HG03135 (cell line): ENCODE results near the gene PLAA.

Experiments
- ATAC-seq: cut with Tn5 transposase; IDR thresholded peaks from one replicate; pipeline ENCODE4 v1.9.1; 2021; ENCODE audit warnings: mild to moderate bottlenecking, moderate library complexity; ENCODE audit not compliant: unreplicated experiment

PLAA gene

DNA sequence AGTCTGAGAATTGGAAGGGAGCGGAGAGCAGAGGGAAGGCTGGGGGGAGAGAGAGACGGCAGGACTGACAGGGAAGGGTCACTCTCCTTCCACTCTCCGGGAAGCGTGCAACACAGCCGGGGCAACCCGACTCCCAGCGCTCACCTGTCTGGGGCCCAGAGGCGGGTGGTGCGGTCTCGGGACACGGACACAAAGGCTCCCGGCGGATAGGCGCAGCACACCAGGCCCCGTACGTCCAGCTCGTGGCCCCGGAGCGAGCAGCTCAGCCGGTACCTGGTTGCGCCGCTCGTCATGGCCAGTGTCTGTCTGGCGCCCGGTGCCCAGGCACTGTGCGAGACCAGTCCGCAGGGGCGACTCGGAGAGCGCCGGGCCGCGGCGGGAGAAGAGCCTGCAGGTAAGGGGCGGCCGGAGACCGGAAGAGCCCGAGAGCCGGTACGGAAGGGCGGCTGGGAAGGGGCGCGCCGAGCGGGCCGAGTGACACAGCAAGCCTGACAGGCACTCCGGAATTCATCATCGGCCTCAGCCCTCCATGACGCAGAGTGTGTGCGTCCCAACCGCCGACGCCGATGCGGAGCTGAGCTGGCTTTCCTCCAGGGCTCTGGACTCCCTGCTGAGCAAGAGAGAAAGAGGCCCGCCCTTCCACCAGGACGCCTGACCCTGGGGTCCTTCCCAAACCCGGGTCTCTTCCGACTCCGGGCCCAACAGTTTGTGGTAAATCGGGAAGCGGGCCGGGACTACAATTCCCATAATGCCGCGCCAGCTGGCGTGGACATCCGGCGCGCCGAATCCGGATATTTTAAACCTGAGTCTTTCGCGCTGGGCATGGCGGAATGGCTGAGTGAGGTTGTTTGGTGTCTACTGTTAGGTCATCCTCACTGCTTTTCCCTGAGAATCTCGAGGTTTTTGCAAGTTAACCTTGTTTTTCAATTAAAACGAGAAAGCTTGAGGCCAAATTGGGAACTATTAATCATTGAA is at the start of gene PLAA:
Gene PLAA (minus strand): TSS at position 490 of the 975 bp plus-strand sequence. CDS start 197 bp downstream, at position 293.
- peak; percentile 99 for ATAC-seq

DNA sequence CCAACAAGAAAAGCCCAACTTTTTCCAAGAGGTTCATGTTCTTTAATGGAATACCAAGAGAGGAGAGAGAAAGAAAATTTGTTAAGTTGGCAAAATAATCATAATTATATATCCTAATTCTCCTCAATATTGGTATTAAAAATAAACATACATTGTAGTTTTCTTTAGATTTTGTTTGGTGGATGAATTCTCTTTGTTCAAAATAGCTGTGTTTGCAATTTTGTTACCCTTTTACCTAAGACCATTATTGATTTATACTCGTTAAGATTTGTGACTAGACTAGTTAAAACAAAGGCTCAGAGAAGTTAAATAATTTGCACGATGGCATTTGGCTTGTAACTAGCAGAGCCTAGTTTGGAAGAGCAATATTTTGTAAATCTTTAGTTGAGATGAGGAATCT is 48.8 kb upstream of the PLAA start:
- no peak for ATAC-seq

DNA sequence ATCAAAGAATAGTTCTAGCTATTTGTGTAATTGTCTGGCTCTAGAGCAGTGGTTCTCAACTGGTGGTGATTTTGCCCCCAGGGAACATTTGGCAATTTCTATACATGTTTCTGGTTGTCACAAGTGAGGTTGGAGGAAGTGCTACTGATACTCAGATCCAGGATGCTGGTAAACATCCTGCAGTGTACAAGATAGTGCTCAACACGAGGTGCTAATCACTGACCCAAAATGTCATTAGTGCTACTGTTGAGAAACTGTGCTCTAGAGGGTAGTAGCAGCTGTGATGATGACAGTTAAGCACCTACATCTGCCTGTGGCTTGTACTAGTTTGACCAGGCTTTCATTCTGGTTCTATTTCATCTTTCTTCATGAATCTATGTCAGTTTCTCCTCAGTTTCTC is 36.3 kb upstream of the PLAA start:
- ATAC-seq, result peak; percentile 77

DNA sequence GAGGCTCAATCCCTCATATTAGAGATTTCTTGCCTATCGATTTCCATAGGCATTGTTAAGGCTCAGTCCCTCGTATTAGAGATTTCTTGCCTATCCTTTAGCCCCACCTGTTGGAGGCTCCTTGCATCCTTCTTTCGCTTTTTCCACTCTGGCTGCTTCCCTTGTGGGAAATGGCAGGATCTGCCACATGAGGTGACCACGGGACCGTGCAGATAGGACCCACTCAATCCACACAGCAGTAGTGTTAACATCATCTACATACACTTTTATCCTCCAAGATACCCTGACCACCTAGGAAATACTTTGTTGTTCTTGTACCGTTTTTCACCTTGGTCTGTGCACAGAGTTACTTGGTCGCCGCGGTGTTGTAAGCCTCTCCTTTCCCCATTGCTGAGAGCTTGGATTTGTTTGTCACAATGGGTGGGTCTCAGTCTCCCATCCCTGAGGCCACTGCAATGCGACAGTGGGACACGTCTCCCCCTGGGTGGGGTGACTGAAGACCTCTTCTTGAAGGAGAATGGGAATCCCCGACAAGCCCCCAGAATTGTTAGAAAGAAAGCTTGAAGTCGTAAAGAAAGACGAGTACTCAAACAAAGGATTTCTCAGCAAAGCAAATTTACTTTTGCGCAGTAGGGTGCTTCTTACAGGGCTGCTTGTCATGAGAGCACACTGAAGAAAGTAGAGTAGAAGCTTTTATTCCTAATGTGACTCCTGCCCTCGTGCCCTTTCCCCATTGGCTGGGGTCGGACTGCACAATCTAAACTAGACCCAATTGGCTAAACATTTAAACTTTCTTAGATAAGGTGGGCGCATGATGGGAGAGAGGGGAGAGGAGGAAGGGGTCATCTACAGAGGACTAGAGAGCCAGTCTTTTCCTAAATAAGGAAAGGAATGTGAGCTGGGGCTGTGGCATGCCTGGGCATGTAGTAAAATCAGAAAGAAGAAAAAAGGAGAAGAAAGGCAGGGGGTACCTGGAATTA is 29.0 kb upstream of the PLAA start:
- no peak for ATAC-seq

GRCh38 chr9:26974927-26975326 is 27.9 kb upstream of the PLAA start:
- ATAC-seq, result no peak

GRCh38 chr9:26973989-26974388 is 26.9 kb upstream of the PLAA start:
- no peak for ATAC-seq

GRCh38 chr9:26971721-26972120 is 24.7 kb upstream of the PLAA start:
- ATAC-seq, result no peak

GRCh38 chr9:26956860-26957233 is 9.8 kb upstream of the PLAA start:
- no peak for ATAC-seq

GRCh38 chr9:26955921-26956859 is 9.1 kb upstream of the PLAA start, which contains the start of gene IFT74:
IFT74 (plus strand) TSS chr9:26956412; CDS start chr9:26961968, 5,556 bp downstream.
- peak; percentile 99 for ATAC-seq

DNA sequence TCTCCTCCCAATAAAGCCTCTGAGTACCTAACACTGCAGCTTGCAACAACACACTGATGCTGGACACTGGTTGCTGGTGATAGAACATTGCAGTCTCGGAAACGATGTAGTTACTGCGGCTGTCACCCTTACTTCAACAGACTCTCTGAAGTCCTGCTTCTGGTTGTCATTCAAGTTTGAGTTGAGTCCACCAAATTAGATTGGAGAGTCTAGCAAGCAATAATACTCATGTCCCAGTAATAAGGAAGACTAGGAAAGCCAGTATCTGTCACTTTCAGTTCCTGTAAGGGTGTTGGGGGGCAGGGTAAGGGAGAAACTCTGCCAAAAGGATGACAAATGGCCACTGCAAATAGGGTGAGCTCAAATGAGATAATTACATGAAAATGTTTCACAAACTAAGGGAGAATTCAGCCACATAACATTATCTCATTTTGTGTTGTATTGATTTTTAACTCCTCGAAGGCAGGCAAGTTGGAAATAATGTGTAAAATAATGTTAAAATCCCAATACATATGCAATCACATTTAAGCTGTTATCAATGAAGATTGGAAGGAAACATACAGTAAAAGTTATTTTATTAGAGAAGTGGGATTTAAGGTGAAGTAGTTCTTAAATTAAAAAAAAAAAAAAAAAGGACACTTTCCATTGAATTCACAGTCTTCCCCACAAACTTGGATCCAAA is 8.3 kb upstream of the PLAA start:
- no peak for ATAC-seq

GRCh38 chr9:26954050-26954508 is 7.0 kb upstream of the PLAA start:
- no peak for ATAC-seq

DNA sequence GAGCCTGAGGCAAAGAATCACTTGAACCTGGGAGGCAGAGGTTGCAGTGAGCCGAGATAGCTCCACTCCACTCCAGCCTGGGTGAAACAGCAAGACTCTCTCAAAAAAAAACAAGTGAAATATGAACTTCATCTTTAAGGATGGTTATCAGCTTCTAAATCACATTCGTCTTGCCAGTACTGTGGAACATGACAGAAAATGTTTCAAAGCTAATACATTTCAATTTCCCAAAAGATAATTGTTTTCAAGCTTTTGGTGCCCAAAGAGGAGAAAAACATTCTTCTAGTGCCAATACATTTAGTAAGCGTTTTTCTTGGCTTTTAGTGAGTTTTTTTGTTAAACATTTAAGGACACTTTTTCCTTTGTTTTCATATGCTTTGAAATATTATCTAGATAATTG is 4.8 kb upstream of the PLAA start:
- no peak for ATAC-seq

GRCh38 chr9:26950521-26950920 is 3.5 kb upstream of the PLAA start:
- ATAC-seq, result no peak

GRCh38 chr9:26949637-26950069 is 2.6 kb upstream of the PLAA start:
- no peak for ATAC-seq

DNA sequence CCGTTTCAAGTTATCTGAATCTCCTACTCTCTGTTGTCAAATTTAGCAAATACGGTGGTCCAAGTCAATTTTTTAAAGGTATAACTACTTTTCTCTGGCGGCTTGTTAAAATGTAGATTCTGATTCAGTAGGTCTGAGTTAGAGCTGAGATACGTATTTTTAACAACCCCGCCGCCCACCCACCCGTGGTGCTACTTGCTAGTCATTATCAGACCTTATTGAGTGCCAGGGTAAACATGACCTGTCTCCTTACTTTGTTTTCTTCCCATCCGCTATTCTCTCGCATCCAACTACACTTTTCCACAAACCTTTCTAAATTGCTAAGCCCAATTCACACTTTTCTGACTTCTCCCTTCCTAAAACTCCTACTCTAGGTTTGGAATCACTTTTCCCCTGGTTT is 694 bp upstream of the PLAA start:
- no peak for ATAC-seq

DNA sequence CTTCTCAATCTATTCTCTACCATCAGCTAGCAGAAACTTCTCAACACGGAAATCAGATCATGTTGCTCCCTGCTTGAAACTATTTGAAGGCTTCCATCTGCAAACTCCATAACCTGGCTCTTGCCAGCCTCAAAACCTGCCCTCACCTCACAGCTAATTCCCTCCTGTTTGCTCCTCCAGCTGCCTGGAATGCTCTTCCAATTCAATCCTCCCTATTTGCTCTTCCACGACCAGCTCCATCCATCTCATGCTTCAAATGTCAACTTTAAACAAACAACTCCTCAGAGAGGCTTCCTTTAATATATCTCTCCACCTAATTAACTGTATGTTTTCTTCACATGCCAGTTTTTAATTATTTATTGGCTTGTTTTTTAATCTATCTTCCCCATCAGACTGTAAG is 1.5 kb downstream of the PLAA start:
- no peak for ATAC-seq

DNA sequence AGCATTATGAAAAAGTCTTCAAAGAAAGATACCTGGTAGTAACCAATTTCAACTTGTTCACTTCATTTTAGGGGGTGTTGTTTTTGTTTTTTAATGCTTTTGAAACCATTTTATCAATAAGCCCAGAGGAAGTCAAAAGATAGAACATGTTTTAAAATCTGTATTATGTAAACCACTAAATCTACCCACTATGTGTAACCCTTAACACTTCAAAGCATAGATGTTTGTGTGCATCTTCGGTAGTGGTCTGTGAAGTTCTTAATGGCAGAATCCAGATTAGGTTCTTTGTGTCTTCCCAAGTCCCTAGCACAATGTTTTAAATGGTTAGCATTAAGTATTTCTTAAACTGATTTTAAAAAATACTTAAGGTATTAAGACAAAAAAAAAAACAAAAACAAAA is 6.3 kb downstream of the PLAA start:
- ATAC-seq, result no peak

DNA sequence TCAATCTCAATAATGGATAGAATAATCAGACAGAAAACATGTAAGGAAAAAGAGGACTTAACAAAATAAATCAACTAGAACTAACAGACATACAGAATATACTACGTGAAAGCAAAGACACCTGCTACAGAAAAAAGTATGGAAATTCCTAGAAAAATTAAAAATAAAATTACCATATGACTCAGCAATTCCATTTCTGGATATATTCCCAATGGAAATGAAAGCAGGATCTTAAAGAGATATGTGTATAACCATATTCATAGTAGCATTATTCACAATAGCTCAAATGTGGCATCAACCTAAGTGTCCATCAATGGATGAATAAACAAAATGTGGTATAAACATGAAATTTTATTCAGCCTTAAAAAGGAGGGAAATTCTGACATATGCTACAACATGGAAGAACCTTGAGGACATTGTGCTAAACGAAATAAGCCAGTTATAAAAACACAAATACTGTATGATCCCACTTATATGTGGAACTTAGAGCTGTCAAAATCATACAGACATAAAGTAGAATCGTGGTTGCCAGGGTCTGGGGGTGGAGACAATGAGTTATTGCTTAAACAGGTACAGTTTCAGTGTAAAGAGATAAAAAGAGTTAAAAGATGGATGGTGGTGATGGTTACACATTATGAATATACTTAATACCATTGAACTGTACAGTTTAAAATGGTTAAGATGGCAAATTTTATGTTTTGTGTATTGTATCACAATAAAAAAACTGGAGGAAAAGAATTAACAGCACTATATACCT is 6.9 kb downstream of the PLAA start:
- no peak for ATAC-seq

DNA sequence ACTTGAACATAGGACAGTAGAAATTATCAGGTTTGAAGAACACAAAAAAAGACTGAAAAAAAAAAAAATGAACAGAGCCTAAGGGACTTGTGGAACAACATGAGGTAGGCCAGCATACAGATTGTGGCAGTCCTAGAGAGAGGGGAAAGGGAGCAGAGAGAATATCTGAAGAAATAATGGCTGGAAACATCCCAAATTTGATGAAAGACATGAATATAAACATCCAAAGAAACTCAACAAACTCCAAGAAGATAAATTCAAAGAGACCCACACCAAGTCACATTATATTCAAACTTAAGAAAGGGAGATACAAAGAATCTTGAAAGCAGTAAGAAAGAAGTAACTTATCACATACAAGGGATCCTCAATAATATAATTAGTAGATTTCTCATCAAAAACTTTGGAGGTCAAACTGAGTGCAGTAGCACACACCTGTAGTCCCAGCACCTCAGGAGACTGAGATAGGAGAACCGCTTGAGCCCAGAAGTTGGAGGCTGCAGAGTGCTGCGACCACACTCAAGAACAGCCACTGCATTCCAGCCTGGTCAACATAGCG is 9.1 kb downstream of the PLAA start:
- no peak for ATAC-seq
